HG02798 (cell line): ENCODE results near the gene RAF1.

Experiments
- ATAC-seq: cut with Tn5 transposase; IDR thresholded peaks from one replicate; pipeline ENCODE4 v1.9.1; 2021; ENCODE audit warnings: mild to moderate bottlenecking; ENCODE audit not compliant: unreplicated experiment, poor library complexity

Gene RAF1

DNA sequence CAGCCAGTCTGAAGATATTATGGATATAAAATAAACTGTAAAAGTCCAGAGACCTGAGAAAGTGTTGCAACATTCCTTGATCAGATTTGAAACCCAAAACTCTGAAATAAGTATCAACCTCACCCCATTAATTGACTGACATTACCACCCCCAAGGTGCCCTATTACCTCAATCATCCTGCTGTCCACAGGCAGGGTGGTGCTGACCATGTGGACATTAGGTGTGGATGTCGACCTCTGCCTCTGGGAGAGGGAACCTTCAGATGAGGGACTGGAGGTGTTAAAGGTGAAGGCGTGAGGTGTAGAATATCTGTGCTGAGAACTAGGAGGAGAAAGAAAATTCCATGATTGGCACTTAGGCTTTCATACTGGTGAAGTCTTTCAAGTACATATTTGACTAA is 59.9 kb downstream of the RAF1 start:
- no peak for ATAC-seq

DNA sequence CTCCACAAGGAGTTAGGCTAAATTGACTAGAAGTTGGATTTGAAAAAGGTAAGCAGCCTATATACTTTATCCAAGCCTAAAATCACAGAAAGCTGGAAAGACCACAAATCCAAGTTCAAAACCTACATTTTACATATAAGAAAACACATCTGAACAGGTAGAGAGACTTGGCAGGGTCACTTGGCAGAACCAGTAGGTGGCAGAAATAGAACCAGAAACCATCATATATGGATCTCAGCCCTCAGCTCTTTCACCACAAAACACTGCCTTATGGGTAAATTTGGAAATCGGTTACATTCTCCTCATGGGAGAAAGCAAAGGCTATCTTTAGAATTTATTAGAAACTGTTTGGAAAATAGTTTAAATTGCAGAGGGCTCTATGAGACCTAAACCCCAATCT is 62.8 kb downstream of the RAF1 start:
- ATAC-seq = no peak

DNA sequence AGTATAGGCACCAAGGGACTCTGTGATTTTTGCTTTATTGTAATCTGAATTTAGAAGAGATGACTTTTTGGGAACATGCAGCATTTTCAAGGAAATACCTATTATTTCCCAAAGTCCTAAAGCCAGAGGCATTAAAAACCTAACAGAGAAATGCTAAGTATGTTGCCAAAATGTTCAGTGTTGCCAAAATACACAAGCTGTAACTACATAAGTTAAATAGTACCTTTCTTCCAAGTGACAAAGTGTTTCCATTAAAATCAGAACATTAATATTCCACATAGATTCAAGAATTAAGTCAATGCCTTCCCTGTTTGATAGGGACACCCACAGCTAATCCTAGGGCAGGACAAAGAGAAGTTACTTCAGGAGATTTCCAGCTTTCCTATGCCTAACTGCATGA is 65.0 kb downstream of the RAF1 start:
- ATAC-seq = no peak

DNA sequence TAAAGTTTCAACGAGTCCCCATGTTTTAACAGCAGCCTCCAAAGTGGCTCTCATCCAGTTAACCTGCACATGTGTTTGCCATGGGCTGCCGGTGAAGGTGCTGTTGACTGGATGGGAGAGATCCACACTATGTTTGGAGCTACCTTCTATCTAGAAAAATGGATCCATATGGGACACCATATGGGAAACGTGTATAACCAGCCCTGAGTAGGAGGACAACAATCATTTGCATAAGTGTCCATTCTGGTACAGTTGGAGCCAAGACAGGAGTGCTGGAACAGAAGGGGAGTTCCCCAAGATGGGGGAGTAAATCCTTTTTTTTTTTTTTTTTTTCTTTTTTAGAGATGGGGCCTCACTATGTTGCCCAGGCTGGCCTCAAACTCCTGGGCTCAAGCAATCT is 70.4 kb downstream of the RAF1 start:
- no peak for ATAC-seq

DNA sequence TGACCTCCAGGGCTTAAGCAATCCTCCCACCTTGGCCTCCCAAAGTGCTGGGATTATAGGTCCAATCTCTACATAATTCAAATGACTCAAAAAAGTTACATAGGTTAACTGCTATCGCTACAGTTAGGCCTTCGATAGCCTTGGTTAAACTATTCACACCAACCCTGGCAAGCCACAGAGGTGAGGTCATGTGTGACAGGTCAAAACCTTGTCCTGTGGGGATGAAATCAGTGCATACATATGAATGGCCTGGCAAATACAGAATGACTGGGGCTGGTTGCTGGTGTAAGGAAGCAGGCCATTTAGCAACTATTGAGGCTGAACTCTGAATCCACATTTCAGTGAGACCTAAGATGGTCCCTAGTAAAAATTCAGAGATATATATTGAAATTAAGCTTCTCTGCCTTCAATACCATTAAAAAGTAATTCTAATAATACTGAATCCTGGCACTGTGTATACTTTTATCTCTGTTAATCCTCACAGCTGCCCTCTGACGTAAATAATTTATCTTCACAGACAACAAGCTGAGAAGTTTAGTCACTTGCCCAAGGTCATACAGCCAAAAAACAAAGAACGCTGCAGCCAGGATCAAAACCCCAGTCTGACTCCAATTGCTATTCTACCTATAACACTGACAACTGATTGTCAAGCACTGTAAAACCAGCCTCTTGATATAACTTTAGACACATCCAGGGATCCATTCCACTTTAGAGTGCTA is 71.8 kb downstream of the RAF1 start:
- no peak for ATAC-seq

DNA sequence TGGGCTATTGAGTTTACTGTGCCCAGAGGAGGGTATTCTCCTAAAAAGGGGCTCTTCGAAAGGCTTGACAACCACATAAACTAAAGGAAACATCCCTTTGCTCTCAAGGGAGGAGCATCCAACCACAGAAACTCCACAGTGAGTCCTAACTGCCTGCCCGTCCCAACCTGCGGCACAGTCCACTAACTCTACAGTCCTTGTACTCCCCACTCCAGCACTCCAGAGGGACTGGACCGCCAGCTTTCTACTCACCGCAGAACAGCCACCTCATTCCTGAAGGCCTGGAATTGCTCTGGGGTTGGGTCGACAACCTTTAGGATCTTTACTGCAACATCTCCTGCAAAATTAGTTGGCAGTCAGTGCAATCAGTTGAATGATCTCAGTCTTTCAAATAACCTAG is 72.5 kb downstream of the RAF1 start:
- ATAC-seq = no peak

DNA sequence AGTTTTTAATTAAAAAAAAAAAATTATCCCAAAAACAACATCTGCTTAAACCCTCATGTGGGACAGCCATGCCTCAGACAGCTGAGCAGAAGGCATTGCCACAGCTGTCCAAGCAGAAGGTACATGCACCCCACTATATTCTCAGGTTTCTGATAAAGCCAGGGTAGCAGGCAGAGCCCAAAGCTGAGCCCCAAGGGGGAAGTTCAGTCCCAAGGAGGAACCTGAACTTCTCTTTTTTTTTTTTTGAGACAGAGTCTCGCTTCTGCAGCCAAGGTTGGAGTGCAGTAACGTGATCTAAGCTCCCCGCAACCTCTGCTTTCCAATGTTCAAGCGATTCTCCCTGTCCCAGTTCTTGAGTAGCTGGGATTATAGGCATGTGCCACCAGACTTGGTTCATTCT is 73.8 kb downstream of the RAF1 start:
- no peak for ATAC-seq

DNA sequence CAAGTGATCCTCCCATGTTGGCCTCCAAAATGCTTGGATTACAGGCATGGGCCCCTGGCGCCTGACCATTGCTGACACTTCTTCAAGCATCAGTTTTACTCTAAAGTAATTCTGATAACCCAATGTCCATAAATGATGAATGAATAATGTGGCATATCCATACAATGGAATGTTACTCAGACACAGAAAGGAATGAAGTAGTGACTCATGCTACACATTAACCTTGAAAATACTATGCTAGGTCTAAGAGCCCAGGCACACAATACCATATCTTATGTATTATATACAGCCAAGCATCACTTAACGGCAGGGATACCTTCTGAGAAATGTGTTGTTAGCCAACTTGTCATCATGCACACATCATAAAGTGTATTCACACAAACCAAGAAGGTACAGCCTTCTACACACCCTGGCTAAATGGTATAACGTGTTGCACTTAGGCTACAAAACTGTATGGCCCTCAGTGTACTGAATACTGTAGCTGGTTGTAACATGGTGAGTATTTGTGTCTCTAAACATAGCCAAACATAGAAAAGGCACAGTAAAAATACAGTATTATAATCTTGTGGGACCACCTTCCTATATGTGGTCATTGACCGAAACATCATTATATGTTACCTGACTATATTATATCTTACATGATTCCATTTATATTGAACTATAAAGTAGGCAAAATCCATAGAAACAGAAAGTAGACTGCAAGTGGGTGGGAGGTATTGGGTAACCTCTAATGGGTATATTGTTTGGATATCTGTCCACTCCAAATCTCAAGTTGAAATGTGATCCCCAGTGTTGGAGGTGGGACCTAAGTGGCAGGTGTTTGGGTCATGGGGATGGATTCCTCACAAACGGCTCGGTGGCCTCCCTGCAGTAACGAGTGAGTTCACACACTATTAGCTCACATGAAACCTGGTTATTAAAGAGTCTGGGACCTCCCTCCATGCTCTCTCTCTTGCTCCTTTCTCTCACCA is 75.6 kb downstream of the RAF1 start:
- no peak for ATAC-seq

DNA sequence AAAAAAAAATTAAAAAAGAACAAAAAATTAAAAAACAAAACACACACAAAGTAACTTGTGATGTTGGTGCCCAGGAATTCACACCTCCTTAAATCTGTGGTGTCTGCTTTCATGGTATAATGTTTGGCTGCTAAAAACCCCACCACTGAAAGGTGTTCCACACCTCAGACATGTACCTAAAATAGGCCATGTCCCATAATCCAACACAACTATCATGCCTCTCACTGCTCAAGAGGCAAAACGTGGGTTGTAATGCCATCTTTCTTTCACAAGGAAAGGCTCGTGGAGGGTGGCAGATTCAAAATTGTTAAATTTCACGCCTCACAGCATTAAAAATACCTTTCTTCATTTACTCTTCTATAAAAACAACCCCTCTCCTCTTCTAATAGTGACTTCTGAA is 77.5 kb downstream of the RAF1 start:
- ATAC-seq = no peak

DNA sequence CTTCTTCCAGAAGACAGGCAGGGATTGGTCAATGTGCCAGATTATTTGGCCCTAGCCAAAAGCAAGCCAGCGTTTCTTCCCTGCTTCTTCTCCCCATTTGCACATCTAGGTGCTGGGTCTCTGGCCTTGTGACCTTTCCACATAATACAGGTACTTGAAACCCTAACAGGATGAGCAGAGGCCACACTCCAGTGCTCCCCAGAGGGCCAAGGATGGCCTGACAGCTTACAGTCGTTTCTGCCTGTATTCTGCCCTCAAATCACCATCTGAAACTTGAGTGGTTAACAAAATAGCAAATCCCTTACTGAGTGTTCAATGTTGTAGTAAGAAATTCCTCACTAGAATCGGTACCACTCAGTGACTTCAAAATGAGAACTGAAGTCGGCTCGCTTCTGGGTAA is 77.9 kb downstream of the RAF1 start:
- ATAC-seq = peak; percentile 58

DNA sequence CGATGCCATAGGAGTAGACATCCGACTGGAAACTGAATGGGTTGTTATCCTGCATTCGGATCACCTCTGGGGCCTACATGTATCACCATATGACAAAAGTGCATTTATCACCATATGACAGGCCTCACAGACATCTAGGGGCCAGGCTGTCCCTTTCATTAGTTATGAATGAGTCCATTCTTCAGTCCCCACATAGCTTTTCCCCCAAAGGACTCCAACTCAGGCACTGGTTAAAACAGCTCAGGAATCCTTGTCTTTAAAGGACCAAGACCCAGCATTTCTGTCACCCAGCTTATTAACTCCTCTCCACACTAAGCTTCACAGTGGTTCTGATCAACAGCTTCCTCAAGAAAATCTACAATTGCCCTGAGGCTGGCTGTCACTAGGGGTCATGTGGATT is 78.7 kb downstream of the RAF1 start:
- ATAC-seq = no peak

DNA sequence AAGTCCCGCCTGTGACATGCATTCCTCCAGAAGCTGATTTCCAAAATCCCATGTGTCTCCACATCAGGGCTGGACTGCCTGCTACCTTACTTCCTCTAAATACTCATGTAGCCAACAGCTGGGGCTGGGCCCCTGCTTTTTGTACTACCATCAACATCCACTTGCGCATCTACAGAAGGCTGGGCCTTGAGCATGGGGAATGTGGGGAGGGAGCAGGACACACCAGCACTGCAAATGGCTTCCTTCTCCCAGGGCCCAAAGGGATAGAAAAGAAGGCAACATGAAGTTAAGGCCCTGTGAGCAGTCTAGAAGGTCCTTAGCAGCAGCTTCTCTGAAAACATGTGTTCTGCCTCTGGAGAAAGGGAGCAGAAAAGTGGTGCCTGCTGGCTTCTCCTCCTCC is 79.8 kb downstream of the RAF1 start:
- no peak for ATAC-seq

DNA sequence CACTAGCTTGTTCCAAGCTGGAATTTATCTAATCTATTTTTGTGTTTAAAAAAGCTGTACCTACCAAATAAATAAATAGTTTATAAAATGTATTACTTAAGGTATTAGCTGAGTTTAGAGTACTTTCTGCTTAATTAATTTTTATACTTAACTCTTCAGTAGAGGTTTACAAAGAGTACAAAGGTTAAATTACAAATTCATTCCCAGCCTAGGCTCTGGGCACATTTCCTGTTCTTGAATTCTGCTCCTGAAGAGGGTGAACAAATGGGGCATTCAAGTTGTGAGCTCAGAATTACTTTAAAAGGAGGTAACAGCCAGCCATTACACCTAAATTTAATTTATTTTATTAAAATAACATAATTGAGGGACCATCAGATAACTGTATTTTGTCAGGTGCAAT is 80.6 kb downstream of the RAF1 start:
- no peak for ATAC-seq

DNA sequence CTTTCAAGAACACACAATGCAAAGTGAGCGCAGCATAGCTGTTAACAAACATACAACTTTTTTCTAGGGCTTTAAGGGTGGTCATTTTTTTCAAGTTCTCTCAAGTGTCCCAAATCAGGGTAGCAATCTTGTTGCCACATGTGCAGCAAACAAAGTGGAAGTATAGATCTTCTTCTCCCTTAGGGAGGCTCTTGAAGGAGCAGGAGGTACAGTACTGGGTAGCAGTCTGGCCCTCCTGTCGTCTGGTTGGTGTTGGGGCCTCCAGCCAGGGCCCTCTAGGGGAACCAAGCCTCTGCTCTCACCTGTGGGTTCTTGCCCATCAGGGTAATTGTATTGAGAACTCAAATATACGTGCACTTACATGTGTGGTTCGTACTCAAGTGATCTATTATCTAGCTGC is 81.2 kb downstream of the RAF1 start:
- no peak for ATAC-seq

DNA sequence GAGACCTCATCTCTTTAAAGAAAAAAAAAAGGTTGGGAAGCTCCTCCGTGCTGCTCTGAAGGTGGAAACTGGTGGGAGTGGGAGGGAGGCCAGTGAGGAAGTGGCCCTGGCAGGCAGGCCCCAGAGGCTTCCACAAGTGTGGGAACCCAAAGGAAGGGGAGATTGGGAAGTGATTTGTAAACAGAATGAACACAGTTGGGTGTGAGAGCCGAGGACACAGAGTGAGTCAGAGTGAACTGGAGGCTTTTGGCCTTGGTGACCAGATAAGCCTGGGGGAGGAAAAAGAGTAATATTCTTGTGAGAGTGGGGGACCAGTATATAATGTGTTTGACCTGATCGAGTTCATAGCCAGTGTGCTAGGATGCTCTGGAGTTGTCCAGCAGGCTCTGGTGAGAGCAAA is 84.0 kb downstream of the RAF1 start:
- ATAC-seq = no peak

DNA sequence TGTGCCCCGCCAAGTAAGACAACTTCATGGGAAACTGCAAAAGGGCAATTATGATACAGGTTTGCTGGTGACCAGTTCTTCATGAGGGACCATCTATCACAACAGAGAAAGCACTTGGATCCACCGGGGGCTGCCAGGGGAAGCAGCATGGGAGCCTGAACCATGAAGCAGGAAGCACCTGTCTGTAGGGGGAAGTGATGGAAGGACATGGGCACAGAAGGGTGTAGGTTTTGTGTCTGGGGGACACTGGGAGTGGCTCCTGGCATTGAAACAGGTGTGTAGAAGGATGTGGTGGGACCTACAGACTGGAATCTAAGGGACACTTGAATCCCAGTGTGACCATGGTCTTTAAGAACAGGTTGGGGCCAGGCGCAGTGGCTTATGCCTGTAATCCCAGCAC is 84.5 kb downstream of the RAF1 start:
- no peak for ATAC-seq

DNA sequence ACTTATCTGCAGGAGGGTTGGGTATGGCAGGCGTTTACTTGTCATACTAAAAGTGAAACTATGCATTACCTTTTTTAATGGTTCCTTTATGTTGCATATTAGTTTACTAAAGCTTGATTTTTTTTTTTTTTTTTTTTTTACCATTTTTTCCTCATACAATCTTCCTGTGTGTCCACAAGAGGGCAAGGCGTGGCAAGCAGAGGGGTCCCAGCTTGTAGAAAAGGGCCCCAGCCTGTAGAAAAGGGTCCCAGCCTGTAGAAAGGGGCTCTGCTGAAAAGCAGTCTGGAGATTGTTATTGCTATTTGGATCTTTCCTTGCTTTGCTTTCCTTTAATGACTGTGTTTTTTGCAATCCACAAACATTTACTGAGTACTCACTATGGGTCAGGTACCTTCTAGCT is 85.2 kb downstream of the RAF1 start:
- no peak for ATAC-seq

DNA sequence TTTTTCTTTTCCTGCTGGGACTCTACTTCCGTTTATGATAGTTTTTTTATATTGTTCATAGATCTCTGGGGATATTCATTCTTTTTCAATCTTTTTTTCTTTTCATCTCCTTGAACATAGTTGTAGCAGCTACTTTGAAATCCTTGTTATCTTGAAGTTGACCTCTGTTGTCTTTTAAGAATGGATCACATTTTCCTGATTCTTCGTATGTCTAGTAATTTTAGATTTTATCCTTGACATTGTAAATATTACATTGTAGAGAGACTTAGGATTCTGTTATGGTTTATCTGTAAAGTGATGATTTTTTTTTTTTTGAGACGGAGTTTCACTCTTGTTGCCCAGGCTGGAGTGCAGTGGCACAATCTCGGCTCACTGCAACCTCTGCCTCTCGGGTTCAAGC is 86.5 kb downstream of the RAF1 start:
- no peak for ATAC-seq

DNA sequence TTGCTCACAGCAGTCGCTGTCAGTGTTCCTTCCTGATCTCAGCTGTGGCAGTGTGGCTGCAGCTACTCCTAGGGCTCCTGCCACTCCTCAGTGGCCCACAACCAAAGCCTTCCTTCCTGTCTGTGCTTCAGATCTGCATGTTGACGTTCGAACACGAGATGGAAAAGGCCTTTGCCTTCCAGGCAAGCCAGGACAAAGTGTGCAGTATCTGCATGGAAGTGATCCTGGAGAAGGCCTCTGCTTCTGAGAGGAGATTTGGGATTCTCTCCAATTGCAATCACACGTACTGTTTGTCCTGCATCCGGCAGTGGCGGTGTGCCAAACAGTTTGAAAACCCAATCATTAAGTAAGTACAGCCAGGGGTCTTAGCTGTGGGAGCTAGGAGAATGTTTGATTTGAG is 89.3 kb downstream of the RAF1 start:
- ATAC-seq = no peak

DNA sequence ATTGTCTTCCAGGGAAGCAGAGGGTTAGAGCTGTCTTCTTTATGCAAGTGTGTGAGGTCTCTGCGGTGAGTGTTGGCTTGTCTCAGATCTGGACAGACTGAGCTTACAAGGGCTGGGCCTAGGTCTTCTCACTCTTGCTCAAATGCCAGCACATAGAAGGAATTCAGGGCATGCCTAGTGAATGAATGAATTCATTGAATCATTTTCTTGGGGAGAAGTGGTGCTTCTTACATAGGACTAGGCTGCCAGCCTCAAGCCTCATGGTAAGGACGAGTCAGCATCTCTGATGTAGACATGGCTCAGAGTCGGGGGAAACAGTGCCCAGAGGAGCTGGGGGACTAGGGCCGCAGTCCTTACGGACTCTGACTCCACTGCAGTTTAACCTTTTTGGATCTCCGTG is 89.8 kb downstream of the RAF1 start:
- no peak for ATAC-seq

DNA sequence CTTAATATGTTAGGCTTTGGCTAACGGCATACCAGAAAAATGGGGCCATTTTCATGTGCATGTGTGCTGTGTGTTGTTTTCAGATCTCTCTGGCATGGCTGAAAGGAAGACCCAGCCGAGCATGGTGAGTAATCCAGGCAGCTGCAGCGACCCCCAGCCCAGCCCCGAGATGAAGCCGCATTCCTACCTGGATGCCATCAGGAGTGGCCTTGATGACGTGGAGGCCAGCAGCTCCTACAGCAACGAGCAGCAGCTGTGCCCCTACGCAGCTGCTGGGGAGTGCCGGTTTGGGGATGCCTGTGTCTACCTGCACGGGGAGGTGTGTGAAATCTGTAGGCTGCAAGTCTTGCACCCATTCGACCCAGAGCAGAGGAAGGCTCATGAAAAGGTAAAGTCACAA is 91.9 kb downstream of the RAF1 start:
- no peak for ATAC-seq

DNA sequence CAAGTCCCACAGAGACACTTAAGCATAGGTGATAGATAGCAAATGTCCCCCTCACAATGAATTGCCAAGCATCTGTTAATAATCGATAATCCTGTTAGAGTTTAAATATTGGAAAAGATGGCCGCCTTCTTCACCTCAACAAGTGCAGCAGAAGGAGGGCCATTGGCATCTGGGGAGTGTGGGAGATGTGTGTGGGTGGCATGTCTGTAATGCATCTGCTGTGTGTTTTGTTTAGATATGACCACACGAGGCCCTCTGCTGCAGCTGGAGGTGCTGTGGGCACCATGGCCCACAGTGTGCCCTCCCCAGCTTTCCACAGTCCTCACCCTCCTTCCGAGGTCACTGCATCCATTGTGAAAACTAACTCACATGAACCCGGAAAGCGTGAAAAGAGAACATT is 94.1 kb downstream of the RAF1 start:
- ATAC-seq = no peak
